Astrocyte (in vitro differentiated cells and primary cell): ENCODE results near the gene MARCHF9. TPM values are rescaled to one million over a fixed set of nuclear protein-coding genes. Genes with fewer than 3 reads are reported as not detected.

Experiments used
- DNase-seq: peaks from one replicate; pipeline ENCODE4 v3.0.0-alpha.2; 2010; ENCODE audit warnings: low read depth
- FAIRE-seq: peaks from 2 replicates; lab custom pipeline; 2011; peaks lifted over from hg19 to GRCh38; lab: Jason Lieb, UNC
- H2AFZ ChIP-seq: 2 replicates; pipeline ENCODE4 v1.6.0; 2012; ENCODE audit warnings: low read depth, low read length, inconsistent platforms
- H3K27ac ChIP-seq: 2 replicates; pipeline ENCODE4 v1.5.1; 2011; ENCODE audit warnings: low read depth, low read length, inconsistent platforms
- H3K27me3 ChIP-seq: 2 replicates; pipeline ENCODE4 v1.6.0; 2011; ENCODE audit warnings: low read length, inconsistent platforms; ENCODE audit not compliant: insufficient read depth
- H3K36me3 ChIP-seq: 2 replicates; pipeline ENCODE4 v1.5.1; 2011; ENCODE audit warnings: low read length, inconsistent platforms; ENCODE audit not compliant: insufficient read depth
- H3K4me1 ChIP-seq: 2 replicates; pipeline ENCODE4 v1.5.1; 2011; ENCODE audit warnings: low read length, inconsistent platforms; ENCODE audit not compliant: insufficient read depth
- H3K4me2 ChIP-seq: 2 replicates; pipeline ENCODE4 v1.6.0; 2012; ENCODE audit warnings: low read length, inconsistent platforms
- H3K4me3 ChIP-seq: 2 replicates; pipeline ENCODE4 v1.5.1; 2011; ENCODE audit warnings: low read depth, mild to moderate bottlenecking, low read length, inconsistent platforms; ENCODE audit not compliant: insufficient read depth
- H3K79me2 ChIP-seq: 2 replicates; pipeline ENCODE4 v1.6.0; 2012; ENCODE audit warnings: mild to moderate bottlenecking, low read length, inconsistent platforms; ENCODE audit not compliant: insufficient read depth
- H3K9ac ChIP-seq: 2 replicates; pipeline ENCODE4 v1.6.0; 2012; ENCODE audit warnings: mild to moderate bottlenecking, low read length, inconsistent platforms
- H3K9me3 ChIP-seq: 2 replicates; pipeline ENCODE4 v1.5.1; 2012; ENCODE audit warnings: low read depth, mild to moderate bottlenecking, low read length, inconsistent platforms; ENCODE audit not compliant: insufficient read depth
- H4K20me1 ChIP-seq: 2 replicates; pipeline ENCODE4 v1.6.0; 2012; ENCODE audit warnings: low read length, inconsistent platforms; ENCODE audit not compliant: insufficient read depth
- H3K27ac Mint-ChIP-seq: one replicate; pipeline ENCODE4 v1.8.0; 2021; ENCODE audit warnings: mild to moderate bottlenecking, mixed read lengths; ENCODE audit not compliant: unreplicated experiment
- H3K27me3 Mint-ChIP-seq: one replicate; pipeline ENCODE4 v1.8.0; 2021; ENCODE audit warnings: low read depth, mixed read lengths; ENCODE audit not compliant: unreplicated experiment
- H3K36me3 Mint-ChIP-seq: one replicate; pipeline ENCODE4 v1.8.0; 2021; ENCODE audit warnings: low read depth, mixed read lengths; ENCODE audit not compliant: unreplicated experiment
- H3K4me1 Mint-ChIP-seq: one replicate; pipeline ENCODE4 v1.8.0; 2021; ENCODE audit warnings: low read depth, mixed read lengths; ENCODE audit not compliant: unreplicated experiment
- H3K4me3 Mint-ChIP-seq: one replicate; pipeline ENCODE4 v1.8.0; 2021; ENCODE audit warnings: mild to moderate bottlenecking, moderate library complexity, mixed read lengths; ENCODE audit not compliant: unreplicated experiment
- H3K9me3 Mint-ChIP-seq: one replicate; pipeline ENCODE4 v1.8.0; 2021; ENCODE audit warnings: mild to moderate bottlenecking, mixed read lengths; ENCODE audit not compliant: unreplicated experiment
- EZH2 ChIP-seq: IDR thresholded peaks from 2 replicates; pipeline ENCODE4 v1.6.1; 2012; ENCODE audit warnings: mild to moderate bottlenecking, low read length, inconsistent platforms; ENCODE audit not compliant: insufficient read depth
- total RNA-seq: library from RNA; stranded (reverse); gene quantifications from 2 replicates; pipeline ENCODE4 v1.2.1, GENCODE V29; 2021
- TF ChIP-seq, protein P1 (sequence below): IDR thresholded peaks from 2 replicates; pipeline ENCODE4 v1.5.1; 2011; ENCODE audit warnings: low read depth, mild to moderate bottlenecking, inconsistent platforms, low read length, moderate library complexity; ENCODE audit not compliant: insufficient read depth

MARCHF9 gene
- total RNA-seq, 1 donor from 2014 or later: 13.0 TPM

- H3K4me3 Mint-ChIP-seq: peak overlapping the region; percentile 95
- peak overlapping the region; percentile 52 for H2AFZ ChIP-seq
Observed at GRCh38 chr12:57745485-57745881, 9.4 kb upstream of the MARCHF9 start.

DNA sequence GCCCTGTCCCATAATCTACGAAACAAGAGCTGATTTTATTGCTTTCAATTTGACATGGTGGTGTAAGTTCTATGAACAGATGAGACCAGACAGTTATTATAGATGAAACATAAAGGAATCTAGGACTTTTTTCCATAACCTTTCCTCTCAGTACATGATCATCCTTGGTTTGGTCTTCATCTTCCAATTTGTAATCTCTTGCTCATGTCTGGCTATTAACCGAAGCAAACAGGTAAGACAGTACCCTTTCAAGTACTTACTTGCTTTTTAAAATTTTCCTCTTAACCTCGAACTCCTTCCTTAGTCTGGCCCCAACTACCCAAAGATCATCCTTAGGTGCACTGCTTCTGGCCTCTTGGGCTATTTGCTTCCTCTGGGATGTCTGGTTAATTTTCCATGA is 8.9 kb upstream of the MARCHF9 start:
- H3K27me3 Mint-ChIP-seq: peaks cover 4% of the 10 kb centered on the region
- H3K9me3 Mint-ChIP-seq: no peaks in the 10 kb centered on the region
- H3K4me2 ChIP-seq: peak overlapping the region; percentile 97
- peaks cover 12% of the 10 kb centered on the region for H3K4me1 ChIP-seq
- peaks cover 8% of the 10 kb centered on the region for H3K27me3 ChIP-seq
- H3K9me3 ChIP-seq: no peaks in the 10 kb centered on the region
- TF ChIP-seq, protein P1, sequence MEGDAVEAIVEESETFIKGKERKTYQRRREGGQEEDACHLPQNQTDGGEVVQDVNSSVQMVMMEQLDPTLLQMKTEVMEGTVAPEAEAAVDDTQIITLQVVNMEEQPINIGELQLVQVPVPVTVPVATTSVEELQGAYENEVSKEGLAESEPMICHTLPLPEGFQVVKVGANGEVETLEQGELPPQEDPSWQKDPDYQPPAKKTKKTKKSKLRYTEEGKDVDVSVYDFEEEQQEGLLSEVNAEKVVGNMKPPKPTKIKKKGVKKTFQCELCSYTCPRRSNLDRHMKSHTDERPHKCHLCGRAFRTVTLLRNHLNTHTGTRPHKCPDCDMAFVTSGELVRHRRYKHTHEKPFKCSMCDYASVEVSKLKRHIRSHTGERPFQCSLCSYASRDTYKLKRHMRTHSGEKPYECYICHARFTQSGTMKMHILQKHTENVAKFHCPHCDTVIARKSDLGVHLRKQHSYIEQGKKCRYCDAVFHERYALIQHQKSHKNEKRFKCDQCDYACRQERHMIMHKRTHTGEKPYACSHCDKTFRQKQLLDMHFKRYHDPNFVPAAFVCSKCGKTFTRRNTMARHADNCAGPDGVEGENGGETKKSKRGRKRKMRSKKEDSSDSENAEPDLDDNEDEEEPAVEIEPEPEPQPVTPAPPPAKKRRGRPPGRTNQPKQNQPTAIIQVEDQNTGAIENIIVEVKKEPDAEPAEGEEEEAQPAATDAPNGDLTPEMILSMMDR: no peak
- TF ChIP-seq EZH2: no peak
- H3K4me3 ChIP-seq: peak overlapping the region; percentile 77
- peaks cover 8% of the 10 kb centered on the region for H4K20me1 ChIP-seq
- no peak overlapping the region for H3K27ac ChIP-seq
- DNase-seq: no peak
- peaks cover 9% of the 10 kb centered on the region for H3K4me1 Mint-ChIP-seq
- peaks cover 31% of the 10 kb centered on the region for H3K36me3 ChIP-seq
- peaks cover 30% of the 10 kb centered on the region for H3K79me2 ChIP-seq
- peak overlapping the region; percentile 97 for H3K27ac Mint-ChIP-seq
- no peak overlapping the region for H3K9ac ChIP-seq
- peak overlapping the region; percentile 95 for H3K4me3 Mint-ChIP-seq
- no peak overlapping the region for H2AFZ ChIP-seq
- peaks cover 38% of the 10 kb centered on the region for H3K36me3 Mint-ChIP-seq
- FAIRE-seq: no peak

More at GRCh38 chr12:57745485-57745881, 9.4 kb upstream of the MARCHF9 start:
- Mint-ChIP-seq H3K4me1 (peaks cover 7% of the 10 kb centered on the region), H3K27ac (peak overlapping the region; percentile 97), H3K36me3 (peaks cover 33% of the 10 kb centered on the region), H3K9me3 (no peaks in the 10 kb centered on the region), H3K27me3 (peaks cover 9% of the 10 kb centered on the region)
- FAIRE-seq: no peak
- Histone ChIP-seq H3K9ac (peak overlapping the region; percentile 96), H3K27ac (peak overlapping the region; percentile 93), H3K4me1 (peaks cover 7% of the 10 kb centered on the region), H3K4me3 (peak overlapping the region; percentile 77), H3K27me3 (peaks cover 14% of the 10 kb centered on the region), H3K4me2 (peak overlapping the region; percentile 97), H4K20me1 (peaks cover 3% of the 10 kb centered on the region), H3K9me3 (no peaks in the 10 kb centered on the region), H3K79me2 (peaks cover 24% of the 10 kb centered on the region), H3K36me3 (peaks cover 26% of the 10 kb centered on the region)
- no peak for TF ChIP-seq EZH2
- TF ChIP-seq, protein P1: no peak
- DNase-seq: no peak

DNA sequence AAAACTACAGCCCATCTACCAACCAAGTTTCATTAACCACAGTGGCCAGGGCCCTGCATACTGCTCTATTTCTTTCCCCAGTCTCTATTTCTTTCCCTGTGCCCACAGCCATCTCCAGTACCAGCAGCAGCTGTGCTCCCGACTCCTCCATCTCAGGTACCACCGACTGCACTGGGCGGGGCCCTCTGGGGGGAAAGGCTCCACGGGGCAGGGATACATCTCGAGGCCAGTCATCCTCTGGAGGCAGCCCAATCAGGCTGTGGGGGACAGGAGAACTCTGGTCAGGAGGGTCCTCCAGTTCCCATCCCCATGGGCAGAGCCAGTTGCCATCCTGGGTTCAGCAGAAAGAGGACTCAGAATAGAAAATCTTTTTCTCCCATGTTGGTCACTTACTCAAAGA is 5.8 kb upstream of the MARCHF9 start:
- H2AFZ ChIP-seq: no peak overlapping the region
- H3K4me1 Mint-ChIP-seq: peaks cover 25% of the 10 kb centered on the region
- FAIRE-seq: no peak

More for the DNA sequence above, 5.8 kb upstream of the MARCHF9 start:
- H4K20me1 ChIP-seq: peaks cover 13% of the 10 kb centered on the region
- peaks cover 41% of the 10 kb centered on the region for H3K79me2 ChIP-seq
- H3K9ac ChIP-seq: no peak overlapping the region
- TF ChIP-seq EZH2: no peak
- TF ChIP-seq, protein P1: no peak
- H3K4me2 ChIP-seq: no peak overlapping the region
- Mint-ChIP-seq H3K4me3 (no peak overlapping the region), H3K9me3 (no peaks in the 10 kb centered on the region), H3K36me3 (peaks cover 40% of the 10 kb centered on the region), H3K27ac (no peak overlapping the region), H3K27me3 (no peaks in the 10 kb centered on the region)
- H3K36me3 ChIP-seq: peaks cover 31% of the 10 kb centered on the region
- H3K4me3 ChIP-seq: no peak overlapping the region
- peaks cover 23% of the 10 kb centered on the region for H3K4me1 ChIP-seq
- H3K27me3 ChIP-seq: no peaks in the 10 kb centered on the region
- H3K9me3 ChIP-seq: no peaks in the 10 kb centered on the region
- DNase-seq: no peak
- no peak overlapping the region for H3K27ac ChIP-seq
